ENCODE measurements around the gene NLRP4.

NLRP4 gene

GRCh38 chr19:55877211-55877610 lies 40.9 kb downstream of the NLRP4 start:
- DNase-seq (ENCODE audit: low read depth, low spot score), result no peak
- H3K4me1 ChIP-seq (ENCODE audit: control insufficient read depth, insufficient read depth, low read length), result no peaks in the 10 kb centered on the region
- WGBS (ENCODE audit: insufficient coverage, insufficient read length), result no CpG with 5 or more reads among the region's 3 CpGs
- H3K9me3 ChIP-seq (ENCODE audit: control insufficient read depth, insufficient read depth, low read length), result peaks cover 12% of the 10 kb centered on the region
- no peak overlapping the region for H3K4me3 ChIP-seq (ENCODE audit: low read length)
- H3K27me3 ChIP-seq (ENCODE audit: control insufficient read depth, insufficient read depth, low read length), result no peaks in the 10 kb centered on the region
- H3K27ac ChIP-seq (ENCODE audit: low read length), result no peak overlapping the region
- no peaks in the 10 kb centered on the region for H3K36me3 ChIP-seq (ENCODE audit: control insufficient read depth, insufficient read depth, low read length)

DNA sequence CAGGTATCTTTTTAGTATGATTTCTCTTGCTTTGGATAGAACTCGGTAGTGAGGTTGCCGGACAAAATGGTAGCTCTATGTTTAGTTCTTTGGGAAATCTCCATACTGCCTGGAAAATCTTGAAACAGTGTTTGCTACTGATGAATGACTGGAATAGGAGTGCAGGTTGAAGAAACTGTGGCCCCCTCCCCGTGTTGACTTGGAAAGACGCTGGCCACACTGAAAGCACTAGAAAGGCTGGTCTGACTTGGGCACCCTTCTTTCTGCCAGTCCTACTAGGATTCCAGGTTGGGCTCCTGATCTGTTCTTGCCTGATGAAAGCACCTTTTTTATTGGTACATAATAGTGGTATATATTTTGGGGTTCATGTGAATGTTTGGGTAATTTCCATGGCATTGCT lies 46.3 kb downstream of the NLRP4 start:
- H3K4me1 ChIP-seq (ENCODE audit: control insufficient read depth, insufficient read depth, low read length), result no peaks in the 10 kb centered on the region; the same call in 1 of the 2 replicates
- DNase-seq (ENCODE audit: low read depth, low spot score), result no peak
- WGBS (ENCODE audit: insufficient coverage, insufficient read length), result no CpG with 5 or more reads among the region's 4 CpGs
- H3K4me3 ChIP-seq (ENCODE audit: low read length), result no peak overlapping the region
- H3K27ac ChIP-seq (ENCODE audit: low read length), result no peak overlapping the region
- peaks cover 9% of the 10 kb centered on the region for H3K9me3 ChIP-seq (ENCODE audit: control insufficient read depth, insufficient read depth, low read length)
- no peaks in the 10 kb centered on the region for H3K36me3 ChIP-seq (ENCODE audit: control insufficient read depth, insufficient read depth, low read length)
- H3K27me3 ChIP-seq (ENCODE audit: control insufficient read depth, insufficient read depth, low read length), result no peaks in the 10 kb centered on the region

DNA sequence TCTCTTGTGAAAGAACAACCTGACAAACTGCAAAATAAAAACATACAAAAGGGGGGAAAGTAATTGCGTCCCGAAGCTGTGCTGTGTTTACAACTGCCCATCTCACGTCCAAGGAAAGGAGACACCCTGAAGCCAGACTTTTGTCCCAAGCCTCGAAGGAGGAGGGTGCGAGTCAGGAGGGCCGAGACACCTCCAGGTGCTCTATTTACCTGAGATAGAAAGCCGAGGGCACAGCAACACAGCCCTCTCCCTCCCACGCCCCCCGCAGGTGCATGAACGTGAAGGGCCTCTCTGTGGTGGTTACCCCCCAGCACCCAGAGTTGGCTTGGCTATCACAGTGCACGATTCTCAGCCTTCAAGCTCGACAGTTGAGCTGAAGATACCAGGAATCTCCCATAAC lies 62.6 kb downstream of the NLRP4 start:
- H3K36me3 ChIP-seq (ENCODE audit: control insufficient read depth, insufficient read depth, low read length), result no peaks in the 10 kb centered on the region
- H3K4me1 ChIP-seq (ENCODE audit: control insufficient read depth, insufficient read depth, low read length), result no peaks in the 10 kb centered on the region
- no peak overlapping the region for H3K27ac ChIP-seq (ENCODE audit: low read length)
- H3K4me3 ChIP-seq (ENCODE audit: low read length), result no peak overlapping the region
- H3K27me3 ChIP-seq (ENCODE audit: control insufficient read depth, insufficient read depth, low read length), result no peaks in the 10 kb centered on the region
- peaks cover 24% of the 10 kb centered on the region for H3K9me3 ChIP-seq (ENCODE audit: control insufficient read depth, insufficient read depth, low read length)
- DNase-seq (ENCODE audit: low read depth, low spot score), result no peak
- no CpG with 5 or more reads among the region's 12 CpGs for WGBS (ENCODE audit: insufficient coverage, insufficient read length)

GRCh38 chr19:55901369-55902079 lies 65.2 kb downstream of the NLRP4 start:
- no CpG with 5 or more reads among the region's 13 CpGs for WGBS (ENCODE audit: insufficient coverage, insufficient read length)
- Histone ChIP-seq H3K27me3 (ENCODE audit: control insufficient read depth, insufficient read depth, low read length) (no peaks in the 10 kb centered on the region), H3K27ac (ENCODE audit: low read length) (no peak overlapping the region), H3K36me3 (ENCODE audit: control insufficient read depth, insufficient read depth, low read length) (no peaks in the 10 kb centered on the region), H3K9me3 (ENCODE audit: control insufficient read depth, insufficient read depth, low read length) (peaks cover 23% of the 10 kb centered on the region), H3K4me3 (ENCODE audit: low read length) (no peak overlapping the region), H3K4me1 (ENCODE audit: control insufficient read depth, insufficient read depth, low read length) (no peaks in the 10 kb centered on the region)
- no peak for DNase-seq (ENCODE audit: low read depth, low spot score)

DNA sequence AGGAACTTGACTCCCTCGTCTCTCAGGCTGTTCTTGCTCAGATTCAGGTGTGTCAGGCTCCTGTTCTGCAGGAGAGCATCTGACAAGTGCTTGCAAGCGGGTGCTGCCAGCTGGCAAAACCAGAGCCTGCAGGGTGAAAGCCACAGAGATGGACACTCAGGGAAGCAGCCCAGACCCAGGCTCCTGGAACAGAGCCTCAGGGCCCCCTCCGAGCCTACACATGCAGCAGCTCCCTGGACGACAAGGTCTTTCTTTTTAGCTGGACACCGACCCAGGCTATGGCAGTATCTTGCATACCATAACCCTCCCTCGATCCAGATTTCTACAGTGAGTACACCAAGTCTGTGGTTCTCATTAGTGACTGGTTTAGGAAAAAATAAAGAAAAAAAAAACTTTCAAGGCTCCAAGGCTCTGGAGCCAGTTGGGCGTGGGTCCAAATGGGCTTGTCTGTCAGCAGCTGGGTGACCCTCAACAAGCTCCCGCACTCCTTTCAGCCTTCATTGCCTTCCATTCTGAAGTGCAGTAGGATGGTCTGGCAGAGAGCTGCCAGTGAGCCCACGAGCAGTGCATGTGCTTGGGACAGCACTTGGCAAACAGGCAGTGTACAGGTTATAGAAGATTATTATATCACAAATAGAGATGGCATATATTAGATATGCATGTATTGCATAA lies 65.9 kb downstream of the NLRP4 start:
- no CpG with 5 or more reads among the region's 9 CpGs for WGBS (ENCODE audit: insufficient coverage, insufficient read length)
- DNase-seq (ENCODE audit: low read depth, low spot score), result no peak
- H3K4me1 ChIP-seq (ENCODE audit: control insufficient read depth, insufficient read depth, low read length), result no peaks in the 10 kb centered on the region
- H3K36me3 ChIP-seq (ENCODE audit: control insufficient read depth, insufficient read depth, low read length), result no peaks in the 10 kb centered on the region
- H3K27me3 ChIP-seq (ENCODE audit: control insufficient read depth, insufficient read depth, low read length), result no peaks in the 10 kb centered on the region
- H3K9me3 ChIP-seq (ENCODE audit: control insufficient read depth, insufficient read depth, low read length), result peaks cover 23% of the 10 kb centered on the region
- no peak overlapping the region for H3K4me3 ChIP-seq (ENCODE audit: low read length)
- no peak overlapping the region for H3K27ac ChIP-seq (ENCODE audit: low read length)

- no peak overlapping the region for H3K4me3 ChIP-seq (ENCODE audit: low read length)
- peaks cover 18% of the 10 kb centered on the region for H3K9me3 ChIP-seq (ENCODE audit: control insufficient read depth, insufficient read depth, low read length)
- no peak overlapping the region for H3K27ac ChIP-seq (ENCODE audit: low read length)
- no CpG with 5 or more reads among the region's 7 CpGs for WGBS (ENCODE audit: insufficient coverage, insufficient read length)
- DNase-seq (ENCODE audit: low read depth, low spot score), result no peak
- no peaks in the 10 kb centered on the region for H3K4me1 ChIP-seq (ENCODE audit: control insufficient read depth, insufficient read depth, low read length)
- no peaks in the 10 kb centered on the region for H3K27me3 ChIP-seq (ENCODE audit: control insufficient read depth, insufficient read depth, low read length)
- no peaks in the 10 kb centered on the region for H3K36me3 ChIP-seq (ENCODE audit: control insufficient read depth, insufficient read depth, low read length)
Measured at GRCh38 chr19:55907286-55907685, 70.9 kb downstream of the NLRP4 start.

- Histone ChIP-seq H3K36me3 (ENCODE audit: control insufficient read depth, insufficient read depth, low read length) (no peaks in the 10 kb centered on the region), H3K4me1 (ENCODE audit: control insufficient read depth, insufficient read depth, low read length) (no peaks in the 10 kb centered on the region), H3K4me3 (ENCODE audit: low read length) (no peak overlapping the region), H3K27ac (ENCODE audit: low read length) (no peak overlapping the region), H3K27me3 (ENCODE audit: control insufficient read depth, insufficient read depth, low read length) (no peaks in the 10 kb centered on the region), H3K9me3 (ENCODE audit: control insufficient read depth, insufficient read depth, low read length) (peaks cover 17% of the 10 kb centered on the region)
- DNase-seq (ENCODE audit: low read depth, low spot score), result no peak
- WGBS (ENCODE audit: insufficient coverage, insufficient read length), result no CpG with 5 or more reads among the region's 3 CpGs
Measured at GRCh38 chr19:55907746-55908145, 71.4 kb downstream of the NLRP4 start.

DNA sequence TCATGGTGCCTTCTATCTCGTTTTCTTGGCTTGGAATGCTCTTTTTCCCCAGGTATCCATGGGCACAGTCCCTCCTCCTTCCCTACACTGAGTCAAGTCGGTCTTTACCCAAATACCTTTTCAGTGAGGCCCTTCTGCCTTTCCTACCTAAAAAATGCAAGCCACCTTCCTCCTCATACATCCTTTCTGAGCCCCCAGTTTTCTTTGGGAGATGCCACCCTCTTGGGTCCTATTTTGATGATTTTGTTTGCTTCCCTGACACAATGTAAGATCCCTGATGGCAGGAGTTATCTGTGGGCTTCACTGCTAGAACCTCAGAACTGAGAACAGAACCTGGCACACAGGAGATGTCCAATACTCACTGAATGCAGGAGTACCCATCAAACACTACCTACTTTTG lies 73.5 kb downstream of the NLRP4 start:
- Histone ChIP-seq H3K27ac (ENCODE audit: low read length) (no peak overlapping the region), H3K9me3 (ENCODE audit: control insufficient read depth, insufficient read depth, low read length) (peaks cover 15% of the 10 kb centered on the region), H3K27me3 (ENCODE audit: control insufficient read depth, insufficient read depth, low read length) (no peaks in the 10 kb centered on the region), H3K4me3 (ENCODE audit: low read length) (no peak overlapping the region), H3K4me1 (ENCODE audit: control insufficient read depth, insufficient read depth, low read length) (no peaks in the 10 kb centered on the region), H3K36me3 (ENCODE audit: control insufficient read depth, insufficient read depth, low read length) (no peaks in the 10 kb centered on the region)
- DNase-seq (ENCODE audit: low read depth, low spot score), result no peak
- WGBS (ENCODE audit: insufficient coverage, insufficient read length), result no CpG with 5 or more reads among the region's 2 CpGs

DNA sequence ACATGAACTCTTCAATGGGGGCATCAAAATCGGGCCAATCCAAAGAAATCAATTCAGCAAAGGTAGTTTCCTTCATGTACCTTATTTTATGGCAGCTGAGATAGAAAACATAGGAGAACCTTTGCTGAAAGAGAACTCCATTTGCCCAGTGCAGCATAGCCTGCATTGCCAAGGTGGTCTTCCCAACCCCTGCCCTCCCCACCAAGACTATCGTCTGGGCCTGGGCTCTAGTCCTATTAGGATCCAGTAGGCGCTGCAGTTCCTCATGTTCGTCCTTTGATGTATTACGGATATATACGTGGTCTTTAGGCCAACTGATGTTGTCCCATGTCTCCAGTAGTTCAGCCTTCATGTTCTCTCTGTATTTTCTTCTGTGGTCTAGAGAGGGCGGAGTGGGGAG lies 76.6 kb downstream of the NLRP4 start:
- no peaks in the 10 kb centered on the region for H3K27me3 ChIP-seq (ENCODE audit: control insufficient read depth, insufficient read depth, low read length)
- peaks cover 13% of the 10 kb centered on the region for H3K9me3 ChIP-seq (ENCODE audit: control insufficient read depth, insufficient read depth, low read length)
- WGBS (ENCODE audit: insufficient coverage, insufficient read length), result no CpG with 5 or more reads among the region's 7 CpGs

DNA sequence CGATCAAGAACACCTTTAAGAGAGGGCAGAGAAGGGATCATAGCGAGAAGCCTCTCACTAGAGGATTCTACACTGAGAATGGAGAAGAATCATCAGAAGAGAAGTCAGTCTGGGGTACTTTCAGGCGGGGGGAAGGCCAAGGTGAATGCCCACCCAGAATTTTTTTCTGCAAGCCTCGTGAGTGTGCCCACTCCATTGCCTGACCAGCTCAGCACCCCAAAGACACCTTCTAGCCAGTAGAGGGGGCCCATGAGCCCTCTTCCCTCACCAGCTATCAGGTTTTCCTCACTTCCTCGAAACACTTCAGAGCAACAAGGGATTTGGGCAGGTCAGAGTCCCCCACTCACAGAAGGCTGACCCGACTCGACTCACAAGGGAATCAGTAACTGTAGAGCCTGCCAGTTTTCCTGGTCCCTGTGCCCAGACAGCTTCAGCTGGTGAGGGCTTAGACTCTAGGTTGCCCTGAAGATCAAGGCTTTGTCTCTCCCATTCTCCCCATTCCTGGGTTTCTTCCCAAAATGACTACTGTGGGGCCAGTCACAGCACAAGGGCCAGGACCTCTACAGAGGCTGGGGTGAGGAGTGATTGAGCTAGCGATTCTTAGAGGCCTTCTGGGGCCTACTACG lies 77.4 kb downstream of the NLRP4 start:
- Histone ChIP-seq H3K36me3 (ENCODE audit: control insufficient read depth, insufficient read depth, low read length) (no peaks in the 10 kb centered on the region), H3K4me1 (ENCODE audit: control insufficient read depth, insufficient read depth, low read length) (no peaks in the 10 kb centered on the region), H3K9me3 (ENCODE audit: control insufficient read depth, insufficient read depth, low read length) (peaks cover 13% of the 10 kb centered on the region), H3K27ac (ENCODE audit: low read length) (no peak overlapping the region), H3K27me3 (ENCODE audit: control insufficient read depth, insufficient read depth, low read length) (no peaks in the 10 kb centered on the region), H3K4me3 (ENCODE audit: low read length) (no peak overlapping the region)
- no peak for DNase-seq (ENCODE audit: low read depth, low spot score)
- WGBS (ENCODE audit: insufficient coverage, insufficient read length), result no CpG with 5 or more reads among the region's 9 CpGs

More for the DNA sequence above, 76.6 kb downstream of the NLRP4 start:
- H3K4me1 ChIP-seq (ENCODE audit: control insufficient read depth, insufficient read depth, low read length), result no peaks in the 10 kb centered on the region
- no peak overlapping the region for H3K27ac ChIP-seq (ENCODE audit: low read length)
- DNase-seq (ENCODE audit: low read depth, low spot score), result no peak
- H3K36me3 ChIP-seq (ENCODE audit: control insufficient read depth, insufficient read depth, low read length), result no peaks in the 10 kb centered on the region
- H3K4me3 ChIP-seq (ENCODE audit: low read length), result no peak overlapping the region

All from iPS DF 6.9 (cell line).